GM18858 (cell line): ENCODE data around the gene TUBGCP2.

Experiments
- ATAC-seq: cut with Tn5 transposase; IDR thresholded peaks from one replicate; pipeline ENCODE4 v1.9.1; 2021; ENCODE audit not compliant: unreplicated experiment

Gene TUBGCP2

DNA sequence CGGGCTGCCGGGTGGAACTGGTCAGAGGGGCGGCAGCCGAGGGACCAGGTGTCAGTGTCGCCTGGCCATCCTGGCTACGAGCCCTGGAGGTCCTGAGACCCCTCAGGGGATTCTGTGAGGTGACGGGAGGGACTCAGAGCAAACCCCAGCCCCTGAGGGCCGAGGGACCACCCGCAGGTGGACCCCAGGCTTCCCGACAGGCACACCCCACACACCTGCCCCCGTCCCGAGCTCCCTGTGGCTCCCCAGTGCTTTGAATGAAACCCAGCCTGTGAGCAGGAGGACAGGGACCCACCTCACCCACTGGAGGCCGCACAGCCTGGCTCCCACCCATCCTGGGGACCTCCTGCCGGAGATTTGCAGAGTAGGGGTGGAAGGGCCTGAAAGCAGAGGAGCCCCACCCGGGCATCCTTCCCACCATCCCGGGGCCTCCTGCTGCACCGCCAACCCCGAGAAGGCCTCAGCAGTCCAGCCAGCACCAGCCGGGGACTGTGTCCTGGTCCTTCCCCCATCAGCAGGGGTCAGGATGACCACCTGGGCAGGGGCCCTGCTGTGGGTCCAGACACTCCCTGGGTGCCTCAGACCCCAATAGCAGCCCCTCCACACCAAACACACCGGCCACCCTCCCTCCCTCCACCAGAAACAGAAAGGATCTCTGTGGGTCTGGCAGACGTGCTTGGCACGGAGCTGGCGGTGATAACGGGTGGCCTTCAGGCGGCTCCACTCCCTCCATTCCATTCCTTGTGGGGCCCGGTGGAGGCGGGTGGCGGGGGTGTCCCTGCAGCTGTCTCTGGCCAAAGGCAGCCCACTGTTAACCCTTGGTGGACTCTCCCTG lies 57.1 kb downstream of the TUBGCP2 start:
- no peak for ATAC-seq

DNA sequence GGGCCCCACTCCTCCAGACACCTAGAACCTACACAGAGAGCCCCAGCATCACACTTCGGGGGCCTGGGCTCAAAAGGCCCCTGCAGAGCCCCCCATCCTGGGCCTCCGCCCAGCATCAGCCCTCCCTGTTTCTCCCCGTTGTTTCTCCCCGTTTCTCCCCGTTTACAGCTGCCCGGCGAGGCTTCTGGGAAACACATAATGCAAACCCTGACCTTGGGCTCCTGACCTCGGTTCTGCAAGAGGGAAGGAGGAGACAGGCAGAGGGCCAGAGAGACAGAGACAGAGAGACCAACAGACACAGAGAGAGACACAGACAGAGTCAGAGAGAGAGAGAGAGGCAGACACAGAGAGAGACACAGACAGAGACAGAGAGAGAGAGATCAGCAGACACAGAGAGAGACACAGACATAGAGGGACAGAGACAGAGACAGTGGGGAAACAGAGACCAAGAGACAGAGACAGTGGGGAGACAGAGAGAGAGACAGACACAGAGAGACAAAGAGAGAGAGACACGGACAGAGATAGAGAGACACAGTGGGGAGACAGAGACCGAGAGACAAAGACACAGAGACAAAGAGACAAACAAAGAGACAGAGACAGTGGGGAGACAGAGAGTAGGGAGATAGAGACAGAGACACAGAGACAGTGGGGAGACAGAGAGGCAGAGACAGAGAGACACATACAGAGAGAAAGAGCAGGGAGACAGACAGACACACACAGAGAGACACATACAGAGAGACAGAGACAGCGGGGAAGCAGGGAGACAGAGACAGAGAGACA lies 58.5 kb downstream of the TUBGCP2 start:
- no peak for ATAC-seq

DNA sequence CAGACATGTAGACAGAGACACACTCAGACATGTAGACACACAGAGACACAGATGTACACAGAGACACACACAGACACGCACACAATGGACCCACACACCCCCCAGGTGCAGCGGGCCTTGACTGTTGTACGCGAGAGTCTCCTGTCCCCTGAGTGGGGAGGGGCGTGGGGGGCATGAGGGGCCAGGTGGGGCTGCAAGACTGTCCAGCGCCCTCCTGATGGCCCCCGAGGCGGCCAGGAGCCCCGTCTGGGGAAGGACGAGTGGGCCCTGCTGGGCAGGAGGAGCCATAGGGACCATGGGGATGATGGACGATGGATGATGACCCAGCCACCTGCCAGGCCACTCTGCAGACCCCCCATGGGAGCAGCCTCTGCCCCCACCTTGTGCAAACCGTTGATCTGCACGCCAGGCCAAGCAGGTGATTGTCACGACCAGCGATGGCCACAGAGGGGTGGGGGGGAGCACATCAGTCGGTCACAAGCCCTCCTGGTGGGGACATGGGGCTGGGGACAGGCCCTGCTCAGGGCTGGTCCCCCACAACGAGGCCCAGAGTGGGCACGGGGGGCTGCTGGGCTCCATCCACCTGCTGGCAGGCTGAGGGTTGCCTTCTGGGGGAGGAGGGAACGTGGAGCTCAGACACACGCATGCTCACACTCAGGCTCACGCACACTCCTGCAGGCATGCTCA lies 59.4 kb downstream of the TUBGCP2 start:
- no peak for ATAC-seq

GRCh38 chr10:133248334-133248715 lies 60.3 kb downstream of the TUBGCP2 start:
- ATAC-seq: no peak

DNA sequence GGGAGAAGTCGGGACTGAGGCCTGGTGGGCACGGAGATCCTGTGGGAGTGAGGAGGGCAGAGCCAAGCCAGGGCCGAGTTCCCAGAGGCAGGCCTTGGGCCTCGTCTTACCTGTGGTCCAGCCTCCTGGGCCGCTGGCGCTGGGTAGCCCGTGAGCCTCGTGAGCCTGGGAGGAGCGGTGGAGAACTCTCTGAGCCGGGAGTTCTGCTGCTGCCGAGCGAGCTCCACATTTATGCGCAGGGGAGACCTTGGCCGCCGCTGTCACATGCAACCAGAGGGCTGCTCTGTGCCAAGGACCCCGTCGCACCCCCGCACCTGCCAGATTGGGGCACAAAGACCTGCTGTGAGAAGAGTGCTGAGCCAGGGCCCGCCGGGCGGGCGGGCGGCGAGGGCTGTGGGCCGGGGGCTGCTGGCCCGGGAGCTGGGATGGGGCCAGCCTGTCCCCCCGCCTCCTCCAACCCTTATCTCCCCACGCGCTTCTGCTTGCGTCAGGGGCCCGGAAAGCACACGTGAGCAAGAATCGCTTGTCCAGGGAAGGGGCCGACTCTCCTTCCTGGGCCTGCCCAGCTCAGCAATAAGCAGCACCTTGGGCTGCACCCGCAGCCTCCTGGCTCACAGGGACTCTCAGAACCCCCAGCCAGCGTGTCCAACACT lies 60.9 kb downstream of the TUBGCP2 start:
- no peak for ATAC-seq

DNA sequence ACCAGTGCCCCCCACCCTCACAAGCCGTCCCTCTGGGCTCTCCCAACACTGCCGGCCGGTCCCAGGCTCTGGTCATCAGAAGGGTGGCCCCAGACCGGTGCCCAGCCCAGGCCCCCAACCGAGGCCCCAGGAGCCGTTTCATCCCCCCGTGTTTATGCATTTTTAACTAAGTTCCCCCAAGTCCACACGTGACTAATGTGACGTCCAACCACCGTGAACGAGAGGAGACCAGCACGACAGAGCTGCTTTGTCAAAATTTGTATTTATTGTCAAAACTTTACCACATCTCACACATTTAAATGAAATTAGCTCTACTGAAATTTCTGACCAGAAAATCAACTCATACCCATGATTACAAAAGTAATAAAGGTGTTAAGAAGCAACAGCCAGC lies 62.4 kb downstream of the TUBGCP2 start:
- no peak for ATAC-seq

DNA sequence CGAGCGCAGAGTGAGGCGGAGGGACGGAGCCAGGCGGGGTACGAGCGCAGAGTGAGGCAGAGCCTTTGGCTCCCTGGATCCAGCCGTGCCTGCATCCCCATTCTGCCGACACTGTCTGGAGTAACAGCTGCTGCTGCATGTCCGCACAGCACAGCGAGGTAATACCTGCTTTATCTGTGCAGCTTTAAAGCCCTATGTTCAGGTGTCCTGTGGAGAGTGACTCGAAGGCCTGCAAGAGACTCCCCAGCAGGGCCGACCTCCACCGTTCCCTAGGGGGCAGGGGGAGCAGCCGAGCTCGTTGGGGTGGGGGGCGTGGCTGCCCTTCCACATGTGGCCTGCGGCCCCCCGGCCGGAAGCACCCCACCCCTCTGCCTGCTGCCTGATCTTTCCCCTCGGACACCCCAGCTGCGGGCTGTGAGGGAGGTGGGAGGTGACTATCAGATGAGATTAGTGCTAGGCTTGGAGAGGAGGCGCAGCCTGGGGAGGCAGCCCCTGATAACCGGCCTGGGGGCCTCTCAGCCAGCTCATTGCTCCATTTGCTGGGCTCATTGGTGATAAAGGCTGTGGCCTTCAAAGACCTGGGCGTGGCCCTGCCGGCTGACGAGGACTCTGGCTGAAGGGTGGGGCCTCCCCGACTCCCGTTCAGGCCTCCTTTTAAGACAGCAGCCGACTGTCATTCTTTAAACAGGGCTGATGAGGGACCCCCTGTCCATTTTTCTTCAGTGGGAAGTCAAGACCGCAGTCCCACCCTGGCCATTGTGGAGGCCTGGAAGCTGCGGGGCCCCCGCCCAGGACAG lies 63.0 kb downstream of the TUBGCP2 start:
- ATAC-seq: no peak

DNA sequence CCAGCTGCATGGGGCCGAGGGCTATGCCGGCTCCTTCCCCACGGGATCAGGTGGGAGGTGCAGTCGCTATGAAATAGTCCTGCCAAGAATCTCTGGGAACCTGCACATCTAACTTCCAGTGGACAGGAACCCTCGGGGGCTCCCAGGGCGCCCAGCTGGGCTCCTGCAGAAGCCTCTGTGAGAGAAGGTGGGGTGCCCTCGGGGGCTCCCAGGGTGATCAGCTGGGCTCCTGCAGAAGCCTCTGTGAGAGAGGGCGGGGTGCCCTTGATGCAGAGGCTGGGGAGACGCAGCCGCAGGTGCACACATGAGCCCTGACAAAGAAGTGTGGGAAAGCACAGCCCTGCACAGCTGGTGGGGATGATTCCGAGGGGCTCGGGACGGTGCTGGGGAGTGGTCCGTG lies 65.1 kb downstream of the TUBGCP2 start:
- ATAC-seq: no peak

- no peak for ATAC-seq
Observed at GRCh38 chr10:133242611-133243356, 65.9 kb downstream of the TUBGCP2 start.

DNA sequence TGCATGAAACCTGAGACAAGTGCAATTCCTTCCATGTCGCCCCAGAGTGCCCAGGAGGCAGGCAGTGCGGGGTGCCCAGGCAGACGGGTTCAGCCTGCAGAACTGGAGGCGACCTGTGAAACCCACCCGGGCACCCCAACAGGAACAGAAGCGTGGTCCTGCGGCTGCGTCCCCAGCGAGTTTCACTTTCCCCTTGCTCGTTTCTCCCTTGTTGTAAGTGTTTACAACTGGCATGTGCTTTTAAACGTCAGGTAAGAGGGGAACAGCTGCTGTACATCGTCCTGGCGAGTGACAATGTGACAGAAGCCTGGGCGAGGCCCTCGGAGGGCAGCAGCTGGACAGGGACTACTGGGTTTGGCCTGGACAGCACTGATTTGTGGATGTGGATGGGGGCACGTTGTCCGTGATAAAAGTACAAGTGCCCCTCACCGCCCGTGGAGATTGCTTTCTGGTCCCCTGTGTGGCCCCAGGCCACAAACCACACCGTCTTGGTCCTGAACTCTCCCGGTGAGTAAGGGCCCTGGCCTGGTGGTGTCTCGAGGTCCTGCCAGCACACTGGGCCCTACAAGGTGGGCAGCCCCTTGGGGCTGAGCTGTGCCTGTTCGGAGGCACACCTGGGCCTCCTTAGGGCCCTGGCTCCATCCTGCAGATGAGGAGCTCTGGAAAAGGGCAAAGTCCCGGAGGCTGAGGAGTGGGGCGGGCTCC lies 67.0 kb downstream of the TUBGCP2 start:
- no peak for ATAC-seq

DNA sequence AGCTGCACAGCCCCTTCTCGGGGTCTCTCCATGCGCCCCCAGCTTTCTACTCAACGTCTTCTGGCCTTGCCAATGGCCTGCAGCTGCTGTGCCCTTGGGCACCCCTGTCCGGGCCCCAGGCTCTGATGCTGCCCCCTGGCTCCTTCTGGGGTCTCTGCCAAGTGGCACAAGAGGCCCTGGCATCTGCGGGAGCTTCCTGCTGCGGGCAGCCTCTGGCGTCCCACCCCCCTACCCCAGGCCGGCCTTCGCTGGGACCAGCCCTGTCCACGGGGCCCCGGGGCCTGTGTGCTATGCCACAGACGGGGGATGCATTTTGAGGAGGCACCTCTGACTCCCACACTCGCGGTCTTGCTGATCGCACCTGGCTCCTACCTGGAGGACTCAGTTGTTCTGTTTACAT lies 68.7 kb downstream of the TUBGCP2 start:
- ATAC-seq: no peak

GRCh38 chr10:133238466-133238804 lies 70.2 kb downstream of the TUBGCP2 start:
- ATAC-seq: no peak

DNA sequence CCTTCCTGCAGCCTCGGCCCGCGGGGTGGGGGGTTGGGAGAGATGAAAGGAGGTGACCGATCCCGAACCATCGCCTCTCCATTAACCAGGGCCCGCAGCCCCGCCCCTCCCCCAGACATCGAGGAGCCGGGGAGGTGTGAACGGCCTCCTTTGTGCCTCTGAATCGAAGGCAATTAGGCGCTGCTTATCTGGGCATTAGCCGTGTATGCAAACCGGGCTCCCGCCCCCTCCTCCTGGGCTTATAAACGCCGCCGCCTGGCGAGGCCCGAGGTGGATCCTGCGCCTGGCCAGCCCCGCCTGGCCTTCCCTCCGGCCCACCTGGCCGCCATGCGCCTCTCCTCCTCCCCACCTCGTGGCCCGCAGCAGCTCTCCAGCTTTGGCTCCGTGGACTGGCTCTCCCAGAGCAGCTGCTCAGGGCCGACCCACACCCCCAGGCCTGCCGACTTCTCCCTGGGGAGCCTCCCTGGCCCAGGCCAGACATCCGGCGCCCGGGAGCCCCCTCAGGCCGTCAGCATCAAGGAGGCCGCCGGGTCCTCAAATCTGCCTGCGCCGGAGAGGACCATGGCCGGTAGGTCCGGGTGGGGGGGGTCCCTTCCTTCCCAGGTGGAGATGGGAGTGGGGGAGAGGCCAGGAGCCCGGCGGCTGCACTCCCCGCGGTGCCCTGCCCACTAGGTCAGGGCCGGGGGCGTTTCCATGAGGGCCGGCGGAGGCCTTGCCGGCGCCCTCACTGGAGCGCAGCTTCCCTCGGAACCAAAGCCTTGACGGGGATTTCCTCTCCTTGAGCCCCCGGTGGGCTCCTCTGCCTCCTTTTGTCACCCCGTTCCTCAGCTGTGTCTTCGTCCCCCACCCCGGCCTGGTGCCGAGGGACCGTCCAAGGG lies 70.8 kb downstream of the TUBGCP2 start, which contains the start of gene VENTX:
Gene VENTX (plus strand): TSS at position 268 of the 878 bp plus-strand sequence. CDS start 60 bp downstream, at position 328.
- no peak for ATAC-seq

DNA sequence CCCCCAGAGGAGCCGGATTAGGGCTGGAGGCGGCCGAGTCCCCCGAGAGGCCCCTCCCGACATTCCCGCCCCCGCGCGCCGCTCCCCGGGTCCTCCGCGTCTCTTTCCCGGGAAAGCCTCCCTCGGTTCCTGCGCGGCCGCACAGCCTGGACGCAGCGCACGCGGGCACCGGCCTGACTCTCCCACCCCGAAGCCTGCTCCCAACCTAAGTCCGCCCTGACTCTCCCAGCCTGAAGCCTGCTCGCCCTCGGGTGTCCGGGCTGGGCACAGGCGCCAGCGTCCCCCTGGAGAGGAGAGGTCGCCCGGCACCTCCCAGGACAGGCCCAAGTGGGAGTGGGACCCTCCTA lies 71.5 kb downstream of the TUBGCP2 start:
- ATAC-seq: no peak

GRCh38 chr10:133236401-133237240 lies 72.1 kb downstream of the TUBGCP2 start:
- no peak for ATAC-seq

DNA sequence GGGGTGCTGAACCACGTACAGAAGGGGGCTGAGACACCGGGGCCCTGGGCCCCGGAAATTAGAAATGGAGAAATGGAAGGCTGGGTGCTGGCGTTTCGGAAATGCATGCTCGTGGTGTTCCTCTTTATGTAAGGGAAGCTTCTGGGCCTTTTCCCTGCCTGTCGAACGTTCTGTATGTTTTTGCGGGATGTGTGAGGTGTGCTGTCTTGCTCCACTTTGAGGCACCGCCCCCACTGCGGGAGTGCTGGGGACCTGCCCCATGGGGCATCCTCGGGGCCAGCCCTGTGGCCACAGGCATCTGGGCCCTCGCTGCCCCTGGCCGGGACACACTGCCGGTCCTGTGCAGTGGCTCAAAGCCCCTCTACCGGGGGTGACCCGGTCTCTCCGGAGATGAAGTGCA lies 72.7 kb downstream of the TUBGCP2 start:
- ATAC-seq: no peak

GRCh38 chr10:133235265-133235855 lies 73.3 kb downstream of the TUBGCP2 start:
- ATAC-seq: no peak
